Peyer's patch (tissue), 4 donors: Measurements from ENCODE around the gene THRAP3.

Source experiments
- CTCF ChIP-seq, 6 experiments: fragments of 450-650 bp in 4 of 6; fragments of 200-600 bp in 2 of 6; sonication (generic) in 1 of 6; IDR thresholded peaks; one replicate each; pipeline ENCODE4 v1.5.1; 2017 to 2019; ENCODE audit warnings: antibody characterized with exemption in 6 of 6, mild to moderate bottlenecking in 3 of 6, moderate library complexity in 1 of 6
- POLR2A ChIP-seq, 2 donors: fragments of 450-650 bp; IDR thresholded peaks; one replicate each; pipeline ENCODE4 v1.5.1; 2017; ENCODE audit warnings: antibody characterized with exemption in 2 of 2, mild to moderate bottlenecking in 2 of 2, moderate library complexity in 2 of 2

GRCh38 chr1:36253161-36253862 lies 29.1 kb downstream of the THRAP3 start:
- no peak for TF ChIP-seq CTCF (IDR thresholded peaks at IDR 0.05)
- TF ChIP-seq POLR2A (IDR thresholded peaks at IDR 0.05) = no peak
